HEK293T (cell line): ENCODE results near the gene DLX1.

ENCODE experiments used
- CTCF ChIA-PET: fragments of 350-600 bp; formaldehyde crosslinking; extraction: SDS; loops from one replicate; lab custom pipeline; 2021; ENCODE audit warnings: antibody characterized with exemption, inconsistent platforms; lab: Yijun Ruan, JAX
- POLR2A ChIA-PET: fragments of 350-600 bp; formaldehyde crosslinking; extraction: SDS; loops from one replicate; lab custom pipeline; 2020; ENCODE audit warnings: antibody characterized with exemption, inconsistent platforms; lab: Yijun Ruan, JAX
- DNase-seq: peaks from one replicate; pipeline ENCODE4 v3.0.0; 2012; ENCODE audit warnings: mixed read lengths; ENCODE audit errors: extremely low spot score
- ARNT ChIP-seq: fragments of 450-650 bp; IDR thresholded peaks from 2 replicates; pipeline ENCODE4 v1.6.1; 2017; ENCODE audit warnings: mild to moderate bottlenecking
- BHLHE40 ChIP-seq: fragments of 450-650 bp; IDR thresholded peaks from 2 replicates; pipeline ENCODE4 v1.6.1; 2016; ENCODE audit warnings: mild to moderate bottlenecking, moderate library complexity, borderline replicate concordance
- CTBP1 ChIP-seq: fragments of 450-650 bp; IDR thresholded peaks from 2 replicates; pipeline ENCODE4 v1.6.1; 2016; ENCODE audit warnings: borderline replicate concordance
- ELF4 ChIP-seq: fragments of 450-650 bp; IDR thresholded peaks from 2 replicates; pipeline ENCODE4 v1.6.1; 2017; ENCODE audit warnings: antibody characterized with exemption
- FOXA1 ChIP-seq: fragments of 450-650 bp; IDR thresholded peaks from 2 replicates; pipeline ENCODE4 v1.6.1; 2016; ENCODE audit warnings: mild to moderate bottlenecking
- FOXK2 ChIP-seq: fragments of 450-650 bp; IDR thresholded peaks from 2 replicates; pipeline ENCODE4 v1.6.1; 2016; ENCODE audit warnings: mild to moderate bottlenecking
- FOXM1 ChIP-seq: fragments of 450-650 bp; IDR thresholded peaks from 2 replicates; pipeline ENCODE4 v1.6.1; 2017; ENCODE audit warnings: mild to moderate bottlenecking, borderline replicate concordance
- L3MBTL2 ChIP-seq: fragments of 450-650 bp; conservative IDR thresholded peaks from 2 replicates; pipeline ENCODE4 v1.6.1; 2016; ENCODE audit warnings: mild to moderate bottlenecking
- NFRKB ChIP-seq: fragments of 450-650 bp; IDR thresholded peaks from 2 replicates; pipeline ENCODE4 v1.6.1; 2016; ENCODE audit warnings: mild to moderate bottlenecking, moderate library complexity
- PKNOX1 ChIP-seq: fragments of 450-650 bp; IDR thresholded peaks from 2 replicates; pipeline ENCODE4 v1.6.1; 2016
- SUZ12 ChIP-seq: fragments of 450-650 bp; IDR thresholded peaks from 2 replicates; pipeline ENCODE4 v1.6.1; 2016; ENCODE audit warnings: mild to moderate bottlenecking
- ZNF384 ChIP-seq: fragments of 450-650 bp; IDR thresholded peaks from 2 replicates; pipeline ENCODE4 v1.6.1; 2016

The DLX1 gene

GRCh38 chr2:172085460-172086159 is at the start of gene DLX1:
Gene DLX1, plus strand, starts transcription at chr2:172085507. Its CDS starts 171 bp downstream, at chr2:172085678.
- CTCF ChIA-PET: interaction anchor here (1.0 to 1.6 kb wide), 3 partner anchors 10 to 11 kb away, joined by 5 to 7 read pairs (median 6); no protein-coding TSS in a partner anchor
- POLR2A ChIA-PET: interaction anchor here (0.6 to 7.8 kb wide), 23 partner anchors 8 to 192 kb away, joined by 3 to 135 read pairs (median 5); partner anchors contain the start of genes DLX2, HAT1 and SLC25A12
- TF ChIP-seq NFRKB: no peak
- TF ChIP-seq L3MBTL2: peak; percentile 59
- TF ChIP-seq PKNOX1: peak; percentile 52
- DNase-seq: no peak

- ChIA-PET POLR2A (interaction anchor here (0.9 to 3.7 kb wide), 5 partner anchors 43 to 114 kb away, joined by 3 to 33 read pairs (median 11); partner anchors contain the start of gene DLX1), CTCF (interaction anchor here (0.6 to 1.1 kb wide), 2 partner anchors 225 to 419 kb away, joined by 3 to 5 read pairs; no protein-coding TSS in a partner anchor)
- TF ChIP-seq FOXM1 (no peak), L3MBTL2 (no peak), FOXA1 (no peak), ARNT (no peak), BHLHE40 (no peak), PKNOX1 (no peak)
- DNase-seq: no peak
These were observed 47.2 kb upstream of the DLX1 start for GRCh38 chr2:172038121-172038520.

- ChIA-PET CTCF (interaction anchor here (1.1 kb wide), 1 partner anchor 226 kb away, joined by 5 read pairs; no protein-coding TSS in a partner anchor), POLR2A (interaction anchor here (0.5 to 3.7 kb wide), 6 partner anchors 43 to 170 kb away, joined by 3 to 33 read pairs (median 7); partner anchors contain the start of gene DLX1)
- TF ChIP-seq PKNOX1 (peak; percentile 97), NFRKB (no peak), CTBP1 (peak; percentile 75)
- peak; percentile 45 for DNase-seq
These were observed 46.7 kb upstream of the DLX1 start for GRCh38 chr2:172038604-172039003.

- CTCF ChIA-PET: interaction anchor here (1.1 kb wide), 1 partner anchor 226 kb away, joined by 5 read pairs; no protein-coding TSS in a partner anchor
- TF ChIP-seq SUZ12: no peak
- TF ChIP-seq PKNOX1: no peak
- TF ChIP-seq NFRKB: no peak
- TF ChIP-seq FOXK2: no peak
- no peak for TF ChIP-seq CTBP1
- no peak for TF ChIP-seq L3MBTL2
- TF ChIP-seq ELF4: no peak
- no peak for DNase-seq
- POLR2A ChIA-PET: interaction anchor here (0.5 to 3.7 kb wide), 5 partner anchors 47 to 170 kb away, joined by 3 to 33 read pairs (median 11); partner anchors contain the start of gene DLX1
These were observed 46.1 kb upstream of the DLX1 start for GRCh38 chr2:172039011-172039704.

- TF ChIP-seq BHLHE40: no peak
- TF ChIP-seq PKNOX1: no peak
- no peak for TF ChIP-seq L3MBTL2
- DNase-seq: no peak
- ChIA-PET POLR2A (no interaction called here), CTCF (no interaction called here)
These were observed 45.0 kb upstream of the DLX1 start for GRCh38 chr2:172040311-172040710.

GRCh38 chr2:172046080-172046678 is 39.1 kb upstream of the DLX1 start:
- no peak for DNase-seq
- TF ChIP-seq PKNOX1 (peak; percentile 88), ZNF384 (peak; percentile 64), SUZ12 (no peak)
- CTCF ChIA-PET: interaction anchor here (0.6 kb wide), 1 partner anchor 56 kb away, joined by 3 read pairs; no protein-coding TSS in a partner anchor
- POLR2A ChIA-PET: interaction anchor here (1.8 kb wide), 1 partner anchor 39 kb away, joined by 4 read pairs; the partner anchor contains the start of gene DLX1
